GM23338 (cell line): ENCODE data around the gene TENM4.

Source experiments
- EZH2 ChIP-seq: fragments of 200-600 bp; sonication (generic); IDR thresholded peaks from one replicate; pipeline ENCODE4 v1.8.0; 2017; ENCODE audit warnings: antibody characterized with exemption, mild to moderate bottlenecking, low read depth; ENCODE audit not compliant: unreplicated experiment
- EZH2phosphoT487 ChIP-seq: fragments of 200-600 bp; sonication (generic); IDR thresholded peaks from one replicate; pipeline ENCODE4 v1.8.1; 2018; ENCODE audit warnings: antibody characterized with exemption; ENCODE audit not compliant: unreplicated experiment
- JUNB ChIP-seq: IDR thresholded peaks from one replicate; pipeline ENCODE4 v1.6.1; 2016; ENCODE audit warnings: antibody characterized with exemption; ENCODE audit not compliant: unreplicated experiment
- NANOG ChIP-seq: IDR thresholded peaks from 2 replicates; pipeline ENCODE4 v1.6.1; 2016; ENCODE audit warnings: antibody characterized with exemption, borderline replicate concordance
- POLR2AphosphoS5 ChIP-seq: IDR thresholded peaks from 2 replicates; pipeline ENCODE4 v1.6.1; 2016; ENCODE audit warnings: antibody characterized with exemption, low read depth
- ZNF114 ChIP-seq: fragments of 250-450 bp; sonication (Bioruptor Pico); IDR thresholded peaks from 2 replicates; pipeline ENCODE4 v1.5.0; 2020; ENCODE audit warnings: mild to moderate bottlenecking, moderate library complexity
- ZNF331 ChIP-seq: fragments of 250-450 bp; sonication (Bioruptor Pico); IDR thresholded peaks from 2 replicates; pipeline ENCODE4 v1.5.0; 2020; ENCODE audit warnings: low read depth, mild to moderate bottlenecking, moderate library complexity
- TF ChIP-seq, protein P1 (sequence below), 2 experiments: fragments of 200-600 bp in 1 of 2; sonication (generic) in 1 of 2; conservative IDR thresholded peaks; 2 replicates each; pipeline versions ENCODE4 v1.5.1 to v1.6.1; 2016 to 2017; ENCODE audit warnings: antibody characterized with exemption in 2 of 2, low read depth in 2 of 2, mild to moderate bottlenecking in 2 of 2, moderate library complexity in 1 of 2
- TF ChIP-seq, protein P2 (sequence below): IDR thresholded peaks from one replicate; pipeline ENCODE4 v1.6.1; 2018; ENCODE audit warnings: antibody characterized with exemption; ENCODE audit not compliant: unreplicated experiment
- TF ChIP-seq, protein P3 (sequence below): IDR thresholded peaks from 2 replicates; pipeline ENCODE4 v1.6.1; 2016; ENCODE audit warnings: antibody characterized with exemption
- TF ChIP-seq, protein P4 (sequence below): fragments of 250-450 bp; sonication (Bioruptor Pico); IDR thresholded peaks from 2 replicates; pipeline ENCODE4 v1.5.0; 2020; ENCODE audit warnings: mild to moderate bottlenecking, moderate library complexity

DNA sequence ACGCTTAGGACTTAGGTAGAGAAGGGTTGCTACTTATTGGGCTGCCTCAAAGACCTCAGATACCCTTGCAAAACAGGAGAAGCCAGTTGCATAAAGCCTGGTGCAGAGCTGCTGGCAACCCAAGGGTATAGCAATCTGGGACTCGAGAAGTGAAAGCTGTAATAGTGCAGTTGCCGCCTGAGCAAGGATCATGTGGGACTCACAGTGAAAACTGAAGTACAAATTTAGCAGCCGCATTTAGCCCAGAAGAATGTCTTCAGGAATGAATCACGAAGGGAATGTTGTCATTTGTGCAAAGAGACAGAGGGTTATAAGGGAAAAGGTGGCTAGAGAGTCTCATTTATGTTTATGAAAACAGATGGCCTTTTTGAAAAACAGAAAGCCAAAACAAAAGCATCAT is 267.2 kb downstream of the TENM4 start:
- TF ChIP-seq EZH2phosphoT487 (no peak), POLR2AphosphoS5 (no peak), ZNF331 (CRISPR knock-in tag) (no peak), EZH2 (no peak), JUNB (no peak), ZNF114 (CRISPR knock-in tag) (no peak), NANOG (no peak)
- TF ChIP-seq, protein P1, sequence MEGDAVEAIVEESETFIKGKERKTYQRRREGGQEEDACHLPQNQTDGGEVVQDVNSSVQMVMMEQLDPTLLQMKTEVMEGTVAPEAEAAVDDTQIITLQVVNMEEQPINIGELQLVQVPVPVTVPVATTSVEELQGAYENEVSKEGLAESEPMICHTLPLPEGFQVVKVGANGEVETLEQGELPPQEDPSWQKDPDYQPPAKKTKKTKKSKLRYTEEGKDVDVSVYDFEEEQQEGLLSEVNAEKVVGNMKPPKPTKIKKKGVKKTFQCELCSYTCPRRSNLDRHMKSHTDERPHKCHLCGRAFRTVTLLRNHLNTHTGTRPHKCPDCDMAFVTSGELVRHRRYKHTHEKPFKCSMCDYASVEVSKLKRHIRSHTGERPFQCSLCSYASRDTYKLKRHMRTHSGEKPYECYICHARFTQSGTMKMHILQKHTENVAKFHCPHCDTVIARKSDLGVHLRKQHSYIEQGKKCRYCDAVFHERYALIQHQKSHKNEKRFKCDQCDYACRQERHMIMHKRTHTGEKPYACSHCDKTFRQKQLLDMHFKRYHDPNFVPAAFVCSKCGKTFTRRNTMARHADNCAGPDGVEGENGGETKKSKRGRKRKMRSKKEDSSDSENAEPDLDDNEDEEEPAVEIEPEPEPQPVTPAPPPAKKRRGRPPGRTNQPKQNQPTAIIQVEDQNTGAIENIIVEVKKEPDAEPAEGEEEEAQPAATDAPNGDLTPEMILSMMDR (conservative IDR thresholded peaks at IDR 0.05; ENCODE audit: low read depth in 2 of 2), result no peak
- TF ChIP-seq, protein P2, sequence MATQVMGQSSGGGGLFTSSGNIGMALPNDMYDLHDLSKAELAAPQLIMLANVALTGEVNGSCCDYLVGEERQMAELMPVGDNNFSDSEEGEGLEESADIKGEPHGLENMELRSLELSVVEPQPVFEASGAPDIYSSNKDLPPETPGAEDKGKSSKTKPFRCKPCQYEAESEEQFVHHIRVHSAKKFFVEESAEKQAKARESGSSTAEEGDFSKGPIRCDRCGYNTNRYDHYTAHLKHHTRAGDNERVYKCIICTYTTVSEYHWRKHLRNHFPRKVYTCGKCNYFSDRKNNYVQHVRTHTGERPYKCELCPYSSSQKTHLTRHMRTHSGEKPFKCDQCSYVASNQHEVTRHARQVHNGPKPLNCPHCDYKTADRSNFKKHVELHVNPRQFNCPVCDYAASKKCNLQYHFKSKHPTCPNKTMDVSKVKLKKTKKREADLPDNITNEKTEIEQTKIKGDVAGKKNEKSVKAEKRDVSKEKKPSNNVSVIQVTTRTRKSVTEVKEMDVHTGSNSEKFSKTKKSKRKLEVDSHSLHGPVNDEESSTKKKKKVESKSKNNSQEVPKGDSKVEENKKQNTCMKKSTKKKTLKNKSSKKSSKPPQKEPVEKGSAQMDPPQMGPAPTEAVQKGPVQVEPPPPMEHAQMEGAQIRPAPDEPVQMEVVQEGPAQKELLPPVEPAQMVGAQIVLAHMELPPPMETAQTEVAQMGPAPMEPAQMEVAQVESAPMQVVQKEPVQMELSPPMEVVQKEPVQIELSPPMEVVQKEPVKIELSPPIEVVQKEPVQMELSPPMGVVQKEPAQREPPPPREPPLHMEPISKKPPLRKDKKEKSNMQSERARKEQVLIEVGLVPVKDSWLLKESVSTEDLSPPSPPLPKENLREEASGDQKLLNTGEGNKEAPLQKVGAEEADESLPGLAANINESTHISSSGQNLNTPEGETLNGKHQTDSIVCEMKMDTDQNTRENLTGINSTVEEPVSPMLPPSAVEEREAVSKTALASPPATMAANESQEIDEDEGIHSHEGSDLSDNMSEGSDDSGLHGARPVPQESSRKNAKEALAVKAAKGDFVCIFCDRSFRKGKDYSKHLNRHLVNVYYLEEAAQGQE, result no peak
- TF ChIP-seq, protein P3, sequence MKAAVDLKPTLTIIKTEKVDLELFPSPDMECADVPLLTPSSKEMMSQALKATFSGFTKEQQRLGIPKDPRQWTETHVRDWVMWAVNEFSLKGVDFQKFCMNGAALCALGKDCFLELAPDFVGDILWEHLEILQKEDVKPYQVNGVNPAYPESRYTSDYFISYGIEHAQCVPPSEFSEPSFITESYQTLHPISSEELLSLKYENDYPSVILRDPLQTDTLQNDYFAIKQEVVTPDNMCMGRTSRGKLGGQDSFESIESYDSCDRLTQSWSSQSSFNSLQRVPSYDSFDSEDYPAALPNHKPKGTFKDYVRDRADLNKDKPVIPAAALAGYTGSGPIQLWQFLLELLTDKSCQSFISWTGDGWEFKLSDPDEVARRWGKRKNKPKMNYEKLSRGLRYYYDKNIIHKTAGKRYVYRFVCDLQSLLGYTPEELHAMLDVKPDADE, result no peak
- TF ChIP-seq, protein P4, sequence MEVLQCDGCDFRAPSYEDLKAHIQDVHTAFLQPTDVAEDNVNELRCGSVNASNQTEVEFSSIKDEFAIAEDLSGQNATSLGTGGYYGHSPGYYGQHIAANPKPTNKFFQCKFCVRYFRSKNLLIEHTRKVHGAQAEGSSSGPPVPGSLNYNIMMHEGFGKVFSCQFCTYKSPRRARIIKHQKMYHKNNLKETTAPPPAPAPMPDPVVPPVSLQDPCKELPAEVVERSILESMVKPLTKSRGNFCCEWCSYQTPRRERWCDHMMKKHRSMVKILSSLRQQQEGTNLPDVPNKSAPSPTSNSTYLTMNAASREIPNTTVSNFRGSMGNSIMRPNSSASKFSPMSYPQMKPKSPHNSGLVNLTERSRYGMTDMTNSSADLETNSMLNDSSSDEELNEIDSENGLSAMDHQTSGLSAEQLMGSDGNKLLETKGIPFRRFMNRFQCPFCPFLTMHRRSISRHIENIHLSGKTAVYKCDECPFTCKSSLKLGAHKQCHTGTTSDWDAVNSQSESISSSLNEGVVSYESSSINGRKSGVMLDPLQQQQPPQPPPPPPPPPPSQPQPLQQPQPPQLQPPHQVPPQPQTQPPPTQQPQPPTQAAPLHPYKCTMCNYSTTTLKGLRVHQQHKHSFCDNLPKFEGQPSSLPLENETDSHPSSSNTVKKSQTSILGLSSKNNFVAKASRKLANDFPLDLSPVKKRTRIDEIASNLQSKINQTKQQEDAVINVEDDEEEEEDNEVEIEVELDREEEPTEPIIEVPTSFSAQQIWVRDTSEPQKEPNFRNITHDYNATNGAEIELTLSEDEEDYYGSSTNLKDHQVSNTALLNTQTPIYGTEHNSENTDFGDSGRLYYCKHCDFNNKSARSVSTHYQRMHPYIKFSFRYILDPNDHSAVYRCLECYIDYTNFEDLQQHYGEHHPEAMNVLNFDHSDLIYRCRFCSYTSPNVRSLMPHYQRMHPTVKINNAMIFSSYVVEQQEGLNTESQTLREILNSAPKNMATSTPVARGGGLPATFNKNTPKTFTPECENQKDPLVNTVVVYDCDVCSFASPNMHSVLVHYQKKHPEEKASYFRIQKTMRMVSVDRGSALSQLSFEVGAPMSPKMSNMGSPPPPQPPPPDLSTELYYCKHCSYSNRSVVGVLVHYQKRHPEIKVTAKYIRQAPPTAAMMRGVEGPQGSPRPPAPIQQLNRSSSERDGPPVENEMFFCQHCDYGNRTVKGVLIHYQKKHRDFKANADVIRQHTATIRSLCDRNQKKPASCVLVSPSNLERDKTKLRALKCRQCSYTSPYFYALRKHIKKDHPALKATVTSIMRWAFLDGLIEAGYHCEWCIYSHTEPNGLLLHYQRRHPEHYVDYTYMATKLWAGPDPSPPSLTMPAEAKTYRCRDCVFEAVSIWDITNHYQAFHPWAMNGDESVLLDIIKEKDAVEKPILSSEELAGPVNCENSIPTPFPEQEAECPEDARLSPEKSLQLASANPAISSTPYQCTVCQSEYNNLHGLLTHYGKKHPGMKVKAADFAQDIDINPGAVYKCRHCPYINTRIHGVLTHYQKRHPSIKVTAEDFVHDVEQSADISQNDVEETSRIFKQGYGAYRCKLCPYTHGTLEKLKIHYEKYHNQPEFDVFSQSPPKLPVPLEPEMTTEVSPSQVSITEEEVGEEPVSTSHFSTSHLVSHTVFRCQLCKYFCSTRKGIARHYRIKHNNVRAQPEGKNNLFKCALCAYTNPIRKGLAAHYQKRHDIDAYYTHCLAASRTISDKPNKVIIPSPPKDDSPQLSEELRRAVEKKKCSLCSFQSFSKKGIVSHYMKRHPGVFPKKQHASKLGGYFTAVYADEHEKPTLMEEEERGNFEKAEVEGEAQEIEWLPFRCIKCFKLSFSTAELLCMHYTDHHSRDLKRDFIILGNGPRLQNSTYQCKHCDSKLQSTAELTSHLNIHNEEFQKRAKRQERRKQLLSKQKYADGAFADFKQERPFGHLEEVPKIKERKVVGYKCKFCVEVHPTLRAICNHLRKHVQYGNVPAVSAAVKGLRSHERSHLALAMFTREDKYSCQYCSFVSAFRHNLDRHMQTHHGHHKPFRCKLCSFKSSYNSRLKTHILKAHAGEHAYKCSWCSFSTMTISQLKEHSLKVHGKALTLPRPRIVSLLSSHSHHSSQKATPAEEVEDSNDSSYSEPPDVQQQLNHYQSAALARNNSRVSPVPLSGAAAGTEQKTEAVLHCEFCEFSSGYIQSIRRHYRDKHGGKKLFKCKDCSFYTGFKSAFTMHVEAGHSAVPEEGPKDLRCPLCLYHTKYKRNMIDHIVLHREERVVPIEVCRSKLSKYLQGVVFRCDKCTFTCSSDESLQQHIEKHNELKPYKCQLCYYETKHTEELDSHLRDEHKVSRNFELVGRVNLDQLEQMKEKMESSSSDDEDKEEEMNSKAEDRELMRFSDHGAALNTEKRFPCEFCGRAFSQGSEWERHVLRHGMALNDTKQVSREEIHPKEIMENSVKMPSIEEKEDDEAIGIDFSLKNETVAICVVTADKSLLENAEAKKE (CRISPR knock-in tag), result no peak
